AG10803 (cell line): ENCODE data around the gene ZNF407.

Experiments
- DNase-seq: peaks from one replicate; pipeline ENCODE4 v3.0.0; 2010; ENCODE audit warnings: low read depth
- H3K4me3 ChIP-seq: 2 replicates; pipeline ENCODE4 v1.5.1; 2011; ENCODE audit warnings: mild to moderate bottlenecking, low read length, control low read depth
- TF ChIP-seq, protein P1 (sequence below): conservative IDR thresholded peaks from 2 replicates; pipeline ENCODE4 v1.5.1; 2011; ENCODE audit warnings: mild to moderate bottlenecking, low read length, control low read depth, inconsistent platforms

ZNF407 gene

DNA sequence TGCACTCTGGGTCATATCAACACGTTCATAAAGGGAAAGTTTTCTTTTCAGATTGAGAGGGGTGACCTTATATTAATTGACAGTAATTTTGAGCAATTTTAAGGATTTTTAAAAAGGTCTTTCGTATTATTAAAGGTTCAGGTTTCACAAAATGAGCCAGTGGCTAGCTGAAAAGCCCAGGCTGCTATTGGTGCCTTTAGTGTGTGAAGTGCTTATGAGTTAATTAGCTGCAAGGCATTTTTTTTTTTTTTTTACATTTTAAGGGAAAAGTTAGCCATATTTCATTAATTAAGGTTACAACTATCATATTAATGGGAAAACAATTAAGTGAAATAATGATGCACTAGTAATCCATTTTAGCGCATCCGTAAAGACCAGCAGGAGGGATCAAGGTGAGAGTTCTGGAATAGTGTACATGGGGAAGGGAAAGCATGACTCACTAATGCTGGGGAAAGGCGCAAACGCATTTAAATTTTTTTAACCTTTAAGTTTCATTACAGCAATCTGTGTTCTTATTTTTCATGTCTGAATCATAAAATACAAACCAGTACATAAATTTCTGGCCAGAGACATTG lies 200.0 kb downstream of the ZNF407 start:
- no peak for DNase-seq
- TF ChIP-seq, protein P1, sequence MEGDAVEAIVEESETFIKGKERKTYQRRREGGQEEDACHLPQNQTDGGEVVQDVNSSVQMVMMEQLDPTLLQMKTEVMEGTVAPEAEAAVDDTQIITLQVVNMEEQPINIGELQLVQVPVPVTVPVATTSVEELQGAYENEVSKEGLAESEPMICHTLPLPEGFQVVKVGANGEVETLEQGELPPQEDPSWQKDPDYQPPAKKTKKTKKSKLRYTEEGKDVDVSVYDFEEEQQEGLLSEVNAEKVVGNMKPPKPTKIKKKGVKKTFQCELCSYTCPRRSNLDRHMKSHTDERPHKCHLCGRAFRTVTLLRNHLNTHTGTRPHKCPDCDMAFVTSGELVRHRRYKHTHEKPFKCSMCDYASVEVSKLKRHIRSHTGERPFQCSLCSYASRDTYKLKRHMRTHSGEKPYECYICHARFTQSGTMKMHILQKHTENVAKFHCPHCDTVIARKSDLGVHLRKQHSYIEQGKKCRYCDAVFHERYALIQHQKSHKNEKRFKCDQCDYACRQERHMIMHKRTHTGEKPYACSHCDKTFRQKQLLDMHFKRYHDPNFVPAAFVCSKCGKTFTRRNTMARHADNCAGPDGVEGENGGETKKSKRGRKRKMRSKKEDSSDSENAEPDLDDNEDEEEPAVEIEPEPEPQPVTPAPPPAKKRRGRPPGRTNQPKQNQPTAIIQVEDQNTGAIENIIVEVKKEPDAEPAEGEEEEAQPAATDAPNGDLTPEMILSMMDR, result no peak
- H3K4me3 ChIP-seq, result peak overlapping the region; percentile 46

GRCh38 chr18:74799542-74799941 lies 201.9 kb downstream of the ZNF407 start:
- TF ChIP-seq, protein P1, result no peak
- no peak overlapping the region for H3K4me3 ChIP-seq
- DNase-seq, result no peak

DNA sequence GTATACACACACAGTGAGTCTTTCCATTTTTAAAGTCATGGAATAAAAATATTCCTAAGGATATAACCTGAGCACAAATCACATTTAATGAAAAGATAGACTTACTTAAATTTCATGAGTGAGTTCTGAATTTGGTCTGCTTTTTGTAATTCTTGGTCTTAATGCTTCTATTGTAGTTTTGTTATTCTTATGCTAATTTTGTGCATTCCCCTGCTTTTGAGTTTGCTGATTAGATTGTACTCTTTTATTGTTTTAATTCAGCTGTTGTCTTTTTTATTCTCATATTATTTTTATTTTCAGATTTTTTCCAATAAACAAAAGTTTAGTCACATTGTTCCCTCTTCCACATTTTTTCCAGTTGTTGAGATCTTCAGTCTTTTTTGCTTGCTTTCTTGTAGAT lies 202.4 kb downstream of the ZNF407 start:
- no peak for DNase-seq
- TF ChIP-seq, protein P1, result no peak
- H3K4me3 ChIP-seq, result no peak overlapping the region

DNA sequence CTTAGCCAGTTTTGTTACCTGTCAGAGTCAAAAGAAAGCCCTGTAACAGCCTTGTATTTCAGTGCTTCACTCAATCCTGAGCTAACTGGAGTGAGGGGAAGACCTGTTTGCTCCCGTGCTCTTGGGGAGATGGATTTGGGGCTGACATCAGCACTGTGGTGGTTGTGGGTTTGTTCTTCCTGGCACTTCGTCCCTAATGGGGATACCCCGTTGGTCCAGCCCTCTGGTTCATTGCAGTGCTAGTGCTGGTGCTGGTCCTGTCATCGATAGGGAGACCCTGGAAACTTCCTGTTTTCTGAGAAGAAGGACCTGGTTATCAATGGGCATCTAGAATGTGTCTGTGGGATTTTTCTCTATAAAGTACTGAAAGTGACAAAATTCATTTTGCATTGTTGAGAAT lies 205.4 kb downstream of the ZNF407 start:
- no peak overlapping the region for H3K4me3 ChIP-seq
- TF ChIP-seq, protein P1, result no peak
- DNase-seq, result no peak

DNA sequence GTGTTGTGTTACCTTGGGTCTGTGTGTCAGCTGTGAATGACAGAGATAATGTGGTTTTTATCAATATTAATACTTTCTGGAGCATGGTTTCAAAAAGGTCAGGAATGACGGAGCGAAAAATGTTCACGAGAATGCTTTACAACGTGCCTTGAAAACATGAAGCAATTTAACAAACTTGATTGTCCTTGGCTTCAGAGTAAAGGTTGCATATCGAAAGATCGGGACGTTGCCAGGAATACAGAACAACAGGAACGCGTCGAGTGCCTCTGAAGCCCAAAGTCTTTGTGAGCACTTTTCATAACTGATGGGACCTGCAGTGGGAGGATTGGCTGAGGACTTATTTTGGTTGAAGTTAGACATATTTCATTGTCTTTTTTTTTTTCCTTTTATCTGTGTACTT lies 206.1 kb downstream of the ZNF407 start:
- TF ChIP-seq, protein P1, result no peak
- no peak overlapping the region for H3K4me3 ChIP-seq
- DNase-seq, result no peak

GRCh38 chr18:74804677-74805076 lies 207.0 kb downstream of the ZNF407 start:
- TF ChIP-seq, protein P1, result no peak
- H3K4me3 ChIP-seq, result no peak overlapping the region
- DNase-seq, result no peak

- TF ChIP-seq, protein P1, result no peak
- H3K4me3 ChIP-seq, result no peak overlapping the region
- no peak for DNase-seq
These were observed 208.4 kb downstream of the ZNF407 start for GRCh38 chr18:74806073-74806472.
